GM12878 (cell line): Measurements from ENCODE around the gene MN1. TPM values are rescaled to one million over a fixed set of nuclear protein-coding genes. Genes with fewer than 3 reads are reported as not detected.

ENCODE experiments used
- ATAC-seq: fragments of 200-7000 bp; cut with Tn5 transposase; 3 replicates; pipeline ENCODE4 v1.9.1; 2020; ENCODE audit warnings: mild to moderate bottlenecking, moderate library complexity
- BruUV-seq: library from RNA; stranded (reverse); fragments of 400-500 nt; replicated peaks from 2 replicates; lab custom pipeline; 2021; lab: Mats Ljungman, UMichigan
- CTCF ChIA-PET: fragments of 300-600 bp; sonication (Branson Sonifier 250); formaldehyde crosslinking; extraction: SDS; loops from one replicate; lab custom pipeline; 2021; ENCODE audit warnings: inconsistent platforms; lab: Yijun Ruan, JAX
- POLR2A ChIA-PET: fragments of 350-600 bp; formaldehyde crosslinking; extraction: SDS; loops from one replicate; lab custom pipeline; 2021; ENCODE audit warnings: inconsistent platforms; lab: Charles Lee
- RAD21 ChIA-PET: fragments of 300-600 bp; sonication (Branson Sonifier 250); formaldehyde crosslinking; loops from one replicate; lab custom pipeline; 2023; ENCODE audit warnings: antibody characterized with exemption; ENCODE audit not compliant: unreplicated experiment; lab: Charles Lee
- SMC1A ChIA-PET: fragments of 300-600 bp; sonication (Branson Sonifier 250); formaldehyde crosslinking; loops from one replicate; lab custom pipeline; 2023; ENCODE audit not compliant: unreplicated experiment, uncharacterized antibody; lab: Charles Lee
- DNase-seq: peaks from one replicate; pipeline ENCODE4 v3.0.0-alpha.2; 2011; ENCODE audit warnings: low read depth, low spot score
- FAIRE-seq: peaks from 3 replicates; lab custom pipeline; 2011; peaks lifted over from hg19 to GRCh38; lab: Jason Lieb, UNC
- H2AFZ ChIP-seq: 2 replicates; pipeline ENCODE4 v1.6.0; 2011; ENCODE audit warnings: low read depth, low read length, control low read depth; ENCODE audit not compliant: control insufficient read depth
- H3K27ac ChIP-seq: 2 replicates; pipeline ENCODE4 v1.5.1; 2011; ENCODE audit warnings: control low read depth; ENCODE audit not compliant: control insufficient read depth, insufficient read depth
- H3K27me3 ChIP-seq, 2 experiments: replicated peaks in 1 of 2; 2 replicates each; pipeline versions ENCODE4 v1.6.0 to v1.6.1; 2011; ENCODE audit warnings: low read length in 1 of 2; ENCODE audit not compliant: control insufficient read depth in 2 of 2, insufficient read depth in 2 of 2
- H3K36me3 ChIP-seq, 2 experiments: 2 replicates each; pipeline ENCODE4 v1.5.1; 2011; ENCODE audit warnings: low read length in 1 of 2; ENCODE audit not compliant: control insufficient read depth in 2 of 2, insufficient read depth in 2 of 2
- H3K4me1 ChIP-seq: 2 replicates; pipeline ENCODE4 v1.6.1; 2011; ENCODE audit warnings: mild to moderate bottlenecking, low read length, moderate library complexity, mixed read lengths; ENCODE audit not compliant: control insufficient read depth, insufficient read depth
- H3K4me2 ChIP-seq: 2 replicates; pipeline ENCODE4 v1.6.0; 2011; ENCODE audit warnings: control low read depth; ENCODE audit not compliant: control insufficient read depth, insufficient read depth
- H3K4me3 ChIP-seq: fragments of 200-600 bp; sonication (generic); 2 replicates; pipeline ENCODE4 v1.5.1; 2016
- H3K79me2 ChIP-seq: 2 replicates; pipeline ENCODE4 v1.6.0; 2011; ENCODE audit warnings: low read length; ENCODE audit not compliant: control insufficient read depth, insufficient read depth
- H3K9ac ChIP-seq: 2 replicates; pipeline ENCODE4 v1.8.0; 2011; ENCODE audit warnings: low read length, control low read depth, mixed read lengths; ENCODE audit not compliant: control insufficient read depth, insufficient read depth
- H3K9me3 ChIP-seq: replicated peaks from 3 replicates; pipeline ENCODE4 v1.5.1; 2011; ENCODE audit warnings: mild to moderate bottlenecking, low read length; ENCODE audit not compliant: control insufficient read depth, insufficient read depth
- H4K20me1 ChIP-seq: 2 replicates; pipeline ENCODE4 v1.6.0; 2011; ENCODE audit not compliant: control insufficient read depth, insufficient read depth
- CHD2 ChIP-seq: IDR thresholded peaks from 2 replicates; pipeline ENCODE4 v1.6.1; 2011; ENCODE audit warnings: low read depth, low read length, improper control_type of control experiment, borderline replicate concordance
- IKZF1 ChIP-seq: fragments of 450-650 bp; conservative IDR thresholded peaks from 2 replicates; pipeline ENCODE4 v1.6.1; 2017; ENCODE audit warnings: antibody characterized with exemption, mild to moderate bottlenecking
- RELB ChIP-seq: fragments of 450-650 bp; IDR thresholded peaks from 2 replicates; pipeline ENCODE4 v1.6.1; 2017; ENCODE audit warnings: low read depth, mild to moderate bottlenecking, moderate library complexity
- TAF1 ChIP-seq: IDR thresholded peaks from 2 replicates; pipeline ENCODE4 v1.6.1; 2011; ENCODE audit warnings: mild to moderate bottlenecking, low read depth, low read length, borderline replicate concordance
- TCF3 ChIP-seq: IDR thresholded peaks from 2 replicates; pipeline ENCODE4 v1.6.1; 2012; ENCODE audit warnings: low read depth, mild to moderate bottlenecking, low read length, borderline replicate concordance; ENCODE audit not compliant: insufficient read depth
- ZNF687 ChIP-seq: fragments of 450-650 bp; IDR thresholded peaks from 2 replicates; pipeline ENCODE4 v1.6.1; 2017; ENCODE audit warnings: mild to moderate bottlenecking, moderate library complexity
- WGBS: methylation state at CpG from one replicate; pipeline ENCODE4 v1.1.6; 2016; ENCODE audit warnings: low lambda C conversion rate; ENCODE audit not compliant: insufficient replicate concordance, insufficient coverage; ENCODE audit errors: missing lambda C conversion rate; 5-methylcytosine and 5-hydroxymethylcytosine counted together
- in situ Hi-C: fragments of 300-500 bp; cut with MboI; formaldehyde crosslinking; loops from 9 replicates; pipeline ENCODE4 v1.14.3; 2018; ENCODE audit warnings: mixed read lengths
- intact Hi-C: fragments of 100-400 bp; cut with micrococcal nuclease; formaldehyde crosslinking; loops from one replicate; pipeline ENCODE4 v1.14.2; 2022; ENCODE audit not compliant: unreplicated experiment
- polyA plus RNA-seq, 11 experiments: library from polyadenylated mRNA; depleted of rRNA in 4 of 11; unstranded in 6 of 11; stranded (reverse) in 5 of 11; fragments of >200 nt; fragmentation: Nextera tagmentation in 4 of 11; fragmentation: Illumina TruSeq in 1 of 11; extraction: Ambion mirVana in 4 of 11; extraction: Trizol in 1 of 11; gene quantifications; 1 replicate in 1 of 11; 2 replicates in 10 of 11; pipeline versions ENCODE4 v1.2.1 to v1.2.3, GENCODE V29; 2011 to 2016; ENCODE audit warnings: inconsistent platforms in 2 of 11, missing spikeins in 2 of 11, low read depth in 1 of 11
- total RNA-seq, 4 experiments: library from RNA; depleted of rRNA in 3 of 4; stranded (reverse); fragments of >200 nt in 3 of 4; fragmentation: Illumina TruSeq in 1 of 4; extraction: Trizol in 1 of 4; gene quantifications; 2 replicates each; pipeline versions ENCODE4 v1.2.1 to v1.2.3, GENCODE V29; 2013 to 2021

MN1 gene
- total and polyA plus RNA-seq, 10 of the 15 experiments (the other 5 are each of a cell fraction or from before 2014, with no cell fraction given), result under 0.01 to 0.24 (median 0.03) TPM; not detected in 3

DNA sequence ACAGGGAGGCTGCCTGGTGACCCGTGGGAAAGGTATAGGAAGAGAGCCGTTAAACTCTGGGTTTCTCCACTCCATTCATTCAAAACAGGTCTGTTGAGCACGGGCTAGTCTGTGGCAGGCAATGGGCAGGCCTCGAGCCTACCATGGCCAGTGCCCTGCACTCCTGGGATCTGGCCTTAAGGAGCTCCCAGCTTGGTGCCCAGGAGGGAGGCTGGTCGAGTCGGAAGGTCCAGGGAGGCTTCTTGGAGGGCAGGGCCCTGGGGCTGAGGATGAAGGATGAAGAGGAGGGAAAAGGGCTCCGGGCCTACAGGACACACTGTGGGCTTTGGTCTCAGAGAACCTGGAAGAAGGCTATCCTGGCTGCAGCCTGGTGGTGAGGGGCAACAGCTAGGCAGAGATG is 41.9 kb upstream of the MN1 start:
- ATAC-seq (no peak), DNase-seq (no peak), FAIRE-seq (no peak)
- in situ Hi-C loops (no loop called here), intact Hi-C loops (no loop called here)
- Histone ChIP-seq H3K4me2 (no peak overlapping the region), H3K9me3 (no peaks in the 10 kb centered on the region), H3K9ac (no peak overlapping the region), H4K20me1 (no peaks in the 10 kb centered on the region), H3K4me1 (no peaks in the 10 kb centered on the region), H3K27ac (no peak overlapping the region), H3K4me3 (no peak overlapping the region), H3K79me2 (no peaks in the 10 kb centered on the region), H3K27me3 (no peaks in the 10 kb centered on the region), H2AFZ (no peak overlapping the region), H3K36me3 (peaks cover 4 to 6% of the 10 kb centered on the region in 2 experiments; a peak in 3 of 4 replicates)
- TF ChIP-seq IKZF1, result no peak
- no peak for TF ChIP-seq TAF1
- TF ChIP-seq RELB, result no peak
- TF ChIP-seq TCF3, result no peak
- no peak for TF ChIP-seq ZNF687
- TF ChIP-seq CHD2, result no peak
- BruUV-seq, result no TSS peak
- ChIA-PET POLR2A (interaction anchor here (0.6 kb wide), 1 partner anchor 35 kb away, joined by 3 read pairs; no protein-coding TSS in a partner anchor), SMC1A (interaction anchor here (0.7 kb wide), 1 partner anchor 42 kb away, joined by 3 read pairs; no protein-coding TSS in a partner anchor), RAD21 (no interaction called here), CTCF (no interaction called here)
- 87% methylated on average over 7 of the region's 7 CpGs for WGBS
